RWPE1 (cell line): Measurements from ENCODE around the gene DNMT3A.
A peak's percentile ranks its signal among the peaks of the same experiment; 100 is the strongest.

Experiments used
- CTCF ChIA-PET: fragments of 350-600 bp; sonication (Branson Sonifier 250); formaldehyde crosslinking; extraction: SDS; loops from one replicate; lab custom pipeline; 2021; lab: Yijun Ruan, JAX
- POLR2A ChIA-PET: fragments of 400-600 bp; formaldehyde crosslinking; extraction: SDS; loops from one replicate; lab custom pipeline; 2020; ENCODE audit warnings: antibody characterized with exemption; ENCODE audit not compliant: low non-redundant PET; lab: Yijun Ruan, JAX
- DNase-seq: peaks from one replicate; pipeline ENCODE4 v3.0.0; 2012; ENCODE audit warnings: low spot score
- H3K27ac ChIP-seq: fragments of 450-650 bp; 2 replicates; pipeline ENCODE4 v1.5.1; 2017
- CTCF ChIP-seq: fragments of 450-650 bp; conservative IDR thresholded peaks from 2 replicates; pipeline ENCODE4 v1.5.1; 2017; ENCODE audit warnings: low read depth, mild to moderate bottlenecking

Gene DNMT3A

GRCh38 chr2:25316101-25316500 is 25.6 kb downstream of the DNMT3A start:
- no peak overlapping the region for H3K27ac ChIP-seq
- DNase-seq: no peak
- ChIA-PET POLR2A (no interaction called here), CTCF (no interaction called here)
- no peak for TF ChIP-seq CTCF

DNA sequence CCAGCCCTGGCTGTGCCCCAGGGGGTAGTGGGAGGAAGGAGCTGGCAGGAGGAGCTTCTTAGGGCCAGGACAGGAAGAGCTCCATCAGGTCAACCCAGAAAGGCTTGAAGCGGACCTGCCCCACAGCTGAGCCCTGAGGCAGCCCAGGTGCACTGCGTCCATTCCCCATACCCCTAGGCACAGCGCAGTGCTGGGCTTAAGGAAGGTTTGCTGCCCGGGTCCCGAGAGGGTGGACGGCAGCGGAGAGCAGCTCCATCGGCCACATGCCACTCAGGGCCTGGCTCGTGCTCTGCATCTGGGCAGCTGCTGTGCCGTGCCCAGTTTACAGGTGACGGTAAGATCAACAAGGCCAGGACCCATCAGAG is 26.4 kb downstream of the DNMT3A start:
- no peak for DNase-seq
- CTCF ChIA-PET: no interaction called here
- POLR2A ChIA-PET: no interaction called here
- no peak for TF ChIP-seq CTCF
- no peak overlapping the region for H3K27ac ChIP-seq

GRCh38 chr2:25314514-25315315 is 27.0 kb downstream of the DNMT3A start:
- TF ChIP-seq CTCF: no peak
- no peak overlapping the region for H3K27ac ChIP-seq
- ChIA-PET POLR2A (no interaction called here), CTCF (interaction anchor here (0.6 kb wide), 1 partner anchor 532 kb away, joined by 3 read pairs; no protein-coding TSS in a partner anchor)
- DNase-seq: no peak

- TF ChIP-seq CTCF: no peak
- ChIA-PET CTCF (interaction anchor here (0.6 kb wide), 1 partner anchor 532 kb away, joined by 3 read pairs; no protein-coding TSS in a partner anchor), POLR2A (no interaction called here)
- DNase-seq: no peak
- no peak overlapping the region for H3K27ac ChIP-seq
Observed at GRCh38 chr2:25313711-25314513, 27.8 kb downstream of the DNMT3A start.

DNA sequence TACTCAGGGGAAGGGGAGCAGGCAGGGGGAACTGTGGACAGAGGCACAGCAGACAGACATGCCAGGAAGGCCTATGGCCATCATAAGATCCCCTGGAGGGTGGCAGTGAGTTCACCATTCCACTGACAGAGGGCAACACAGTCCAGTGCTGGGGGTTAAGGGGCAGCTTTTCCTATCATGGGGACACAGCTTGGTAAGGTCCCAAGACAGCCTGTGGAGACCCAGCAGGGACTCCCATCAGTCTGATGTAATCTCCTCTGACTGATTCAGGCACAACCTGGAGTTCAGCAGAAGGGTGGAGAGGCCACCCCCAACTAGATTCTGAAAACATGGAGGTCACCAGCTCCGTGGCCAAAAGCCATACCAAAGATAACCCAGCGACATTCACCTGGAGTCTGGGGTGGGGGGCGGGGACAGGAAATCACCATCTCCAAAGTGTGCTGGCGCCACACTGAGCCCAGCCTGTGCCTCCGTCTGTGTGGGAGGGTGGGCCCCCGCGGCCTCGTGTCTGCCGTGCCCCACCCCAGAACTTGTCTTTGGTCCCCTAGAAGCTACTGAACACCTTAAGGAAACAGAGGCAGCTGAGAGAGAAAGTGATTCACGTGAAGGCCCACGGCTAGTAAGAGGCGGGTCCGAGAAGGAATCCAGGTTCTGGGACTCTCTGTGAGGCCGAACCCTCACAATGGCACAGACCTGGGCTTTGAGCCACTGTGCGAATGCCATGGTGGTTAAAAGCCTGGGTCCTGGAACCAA is 28.6 kb downstream of the DNMT3A start:
- H3K27ac ChIP-seq: peak overlapping the region; percentile 75
- DNase-seq: no peak
- CTCF ChIA-PET: no interaction called here
- POLR2A ChIA-PET: no interaction called here
- TF ChIP-seq CTCF: no peak
